ENCODE measurements around the gene ZNF343.

GRCh38 chr20:2451422-2451821, 57.3 kb downstream of the ZNF343 start:
- TF ChIP-seq CTCF (IDR thresholded peaks at IDR 0.05; ENCODE audit: low read depth, low read length, poor library complexity, severe bottlenecking), result no peak
- TF ChIP-seq EZH2phosphoT487 (IDR thresholded peaks at IDR 0.05; ENCODE audit: borderline replicate concordance, low read length), result no peak

Data from DOHH2 (cell line).